SK-N-SH (cell line): Measurements from ENCODE around the gene ARHGAP8. TPM values are rescaled to one million over a fixed set of nuclear protein-coding genes. Genes with fewer than 3 reads are reported as not detected.
A peak's percentile ranks its signal among the peaks of the same experiment; 100 is the strongest.

Experiments used
- CTCF ChIA-PET: fragments of 300-600, 350-600 bp; formaldehyde crosslinking; extraction: SDS; loops from one replicate; lab custom pipeline; 2021; lab: Yijun Ruan, JAX
- POLR2A ChIA-PET: fragments of 350-600 bp; sonication (Branson Sonifier 250); formaldehyde crosslinking; extraction: SDS; loops from one replicate; lab custom pipeline; 2020; ENCODE audit warnings: antibody characterized with exemption, inconsistent platforms; lab: Yijun Ruan, JAX
- DNase-seq: peaks from one replicate; pipeline ENCODE4 v3.0.0; 2012
- H2AFZ ChIP-seq: fragments of 200-600 bp; sonication (generic); 2 replicates; pipeline ENCODE4 v1.8.1; 2016; ENCODE audit warnings: antibody characterized with exemption, mild to moderate bottlenecking, low read depth
- H3F3A ChIP-seq: fragments of 200-600 bp; sonication (generic); replicated peaks from 2 replicates; pipeline ENCODE3; 2016; ENCODE audit warnings: antibody characterized with exemption, mild to moderate bottlenecking; ENCODE audit not compliant: insufficient read depth
- H3K27ac ChIP-seq, 2 experiments: fragments of 200-500 bp in 1 of 2; fragments of 200-600 bp in 1 of 2; sonication (Bioruptor generic) in 1 of 2; sonication (generic), shearing (Covaris generic) in 1 of 2; 2 replicates each; pipeline versions ENCODE4 v1.5.1 to v1.6.1; 2014 to 2016; ENCODE audit warnings: low read depth in 2 of 2, inconsistent platforms in 1 of 2, low read length in 1 of 2, mild to moderate bottlenecking in 1 of 2, mixed read lengths in 1 of 2
- H3K27me3 ChIP-seq: fragments of 200-600 bp; sonication (generic), shearing (Covaris generic); 2 replicates; pipeline ENCODE4 v1.6.1; 2016; ENCODE audit warnings: mixed run types; ENCODE audit not compliant: insufficient read depth
- H3K36me3 ChIP-seq, 2 experiments: fragments of 200-500 bp in 1 of 2; fragments of 200-600 bp in 1 of 2; sonication (Bioruptor generic) in 1 of 2; sonication (generic) in 1 of 2; replicated peaks in 1 of 2; 2 replicates each; pipeline versions ENCODE3 to v1.5.1; 2014 to 2016; ENCODE audit warnings: low read length in 1 of 2, mild to moderate bottlenecking in 1 of 2; ENCODE audit not compliant: insufficient read depth in 2 of 2, control insufficient read depth in 1 of 2
- H3K4me1 ChIP-seq, 2 experiments: fragments of 200-500 bp in 1 of 2; fragments of 200-600 bp in 1 of 2; sonication (Bioruptor generic) in 1 of 2; sonication (generic), shearing (Covaris generic) in 1 of 2; 2 replicates each; pipeline versions ENCODE4 v1.5.1 to v1.6.1; 2014 to 2016; ENCODE audit warnings: low read depth in 1 of 2, low read length in 1 of 2, mixed run types in 1 of 2; ENCODE audit not compliant: insufficient read depth in 2 of 2, control insufficient read depth in 1 of 2
- H3K4me2 ChIP-seq: fragments of 200-600 bp; sonication (generic), shearing (Covaris generic); 2 replicates; pipeline ENCODE4 v1.6.1; 2017; ENCODE audit warnings: mixed run types
- H3K4me3 ChIP-seq, 2 experiments: fragments of 200-500 bp in 1 of 2; fragments of 200-600 bp in 1 of 2; sonication (Bioruptor generic) in 1 of 2; sonication (generic), shearing (Covaris generic) in 1 of 2; 2 replicates each; pipeline versions ENCODE4 v1.5.1 to v1.8.1; 2014 to 2016; ENCODE audit warnings: low read depth in 2 of 2, inconsistent platforms in 1 of 2, low read length in 1 of 2, mild to moderate bottlenecking in 1 of 2, mixed read lengths in 1 of 2, moderate library complexity in 1 of 2
- H3K79me2 ChIP-seq: fragments of 200-600 bp; sonication (generic); 2 replicates; pipeline ENCODE4 v1.8.1; 2017; ENCODE audit warnings: mild to moderate bottlenecking; ENCODE audit not compliant: insufficient read depth
- H3K9ac ChIP-seq: fragments of 200-600 bp; sonication (generic); 2 replicates; pipeline ENCODE4 v1.6.1; 2017; ENCODE audit warnings: mixed run types
- H3K9me2 ChIP-seq: fragments of 200-600 bp; sonication (generic); 2 replicates; pipeline ENCODE4 v1.6.1; 2017; ENCODE audit warnings: mixed run types
- H3K9me3 ChIP-seq: fragments of 200-600 bp; sonication (generic); 2 replicates; pipeline ENCODE4 v1.6.1; 2017; ENCODE audit warnings: mixed run types, mild to moderate bottlenecking, moderate library complexity
- H4K20me1 ChIP-seq: fragments of 200-600 bp; sonication (generic); 2 replicates; pipeline ENCODE4 v1.6.1; 2017; ENCODE audit warnings: mild to moderate bottlenecking, mixed run types; ENCODE audit not compliant: insufficient read depth
- CHD2 ChIP-seq: fragments of 150-350 bp; IDR thresholded peaks from 2 replicates; pipeline ENCODE4 v1.6.1; 2018; ENCODE audit warnings: low read length; ENCODE audit not compliant: partially characterized antibody
- CTCF ChIP-seq: fragments of 200-600 bp; sonication (generic); IDR thresholded peaks from 2 replicates; pipeline ENCODE4 v1.6.1; 2017; ENCODE audit warnings: antibody characterized with exemption, mild to moderate bottlenecking, moderate library complexity
- ELF1 ChIP-seq: IDR thresholded peaks from 2 replicates; pipeline ENCODE4 v1.4.0; 2012
- EP300 ChIP-seq, 2 experiments: IDR thresholded peaks; 2 replicates each; pipeline versions ENCODE4 v1.4.0 to v1.6.1; 2012; ENCODE audit warnings: borderline replicate concordance in 1 of 2, low read depth in 1 of 2, low read length in 1 of 2
- EZH2phosphoT487 ChIP-seq: fragments of 200-600 bp; sonication (generic); IDR thresholded peaks from 2 replicates; pipeline ENCODE4 v1.6.1; 2017; ENCODE audit warnings: low read depth, mixed run types, mild to moderate bottlenecking, antibody characterized with exemption, moderate library complexity, borderline replicate concordance
- FOXJ3 ChIP-seq: sonication (generic); formaldehyde crosslinking; IDR thresholded peaks from 2 replicates; pipeline ENCODE4 v1.5.1; 2020; ENCODE audit warnings: mild to moderate bottlenecking, missing genetic modification reagents
- JUND ChIP-seq: IDR thresholded peaks from 2 replicates; pipeline ENCODE4 v1.4.0; 2012
- MEF2A ChIP-seq: IDR thresholded peaks from 2 replicates; pipeline ENCODE4 v1.4.0; 2012; ENCODE audit warnings: low read depth, borderline replicate concordance
- NFIC ChIP-seq: IDR thresholded peaks from 2 replicates; pipeline ENCODE4 v1.4.0; 2012; ENCODE audit warnings: borderline replicate concordance
- NRF1 ChIP-seq: IDR thresholded peaks from 2 replicates; pipeline ENCODE4 v1.6.1; 2012; ENCODE audit warnings: low read depth, mild to moderate bottlenecking, low read length
- RCOR1 ChIP-seq: fragments of 150-350 bp; IDR thresholded peaks from 2 replicates; pipeline ENCODE4 v1.6.1; 2017; ENCODE audit warnings: antibody characterized with exemption, low read length
- RFX5 ChIP-seq: IDR thresholded peaks from 2 replicates; pipeline ENCODE4 v1.6.1; 2012; ENCODE audit warnings: mild to moderate bottlenecking, improper control_type of control experiment, low read length
- SIN3A ChIP-seq: IDR thresholded peaks from 2 replicates; pipeline ENCODE4 v1.6.1; 2012; ENCODE audit warnings: low read depth, mild to moderate bottlenecking, low read length, moderate library complexity, borderline replicate concordance
- TCF12 ChIP-seq: IDR thresholded peaks from 2 replicates; pipeline ENCODE4 v1.4.0; 2012
- TEAD4 ChIP-seq: IDR thresholded peaks from 2 replicates; pipeline ENCODE4 v1.4.0; 2012; ENCODE audit warnings: mild to moderate bottlenecking, borderline replicate concordance; ENCODE audit not compliant: insufficient read depth
- USF1 ChIP-seq: IDR thresholded peaks from 2 replicates; pipeline ENCODE4 v1.4.0; 2012; ENCODE audit warnings: low read depth, borderline replicate concordance
- YY1 ChIP-seq: IDR thresholded peaks from 2 replicates; pipeline ENCODE4 v1.4.0; 2012; ENCODE audit warnings: low read depth, mild to moderate bottlenecking
- ZBTB33 ChIP-seq: IDR thresholded peaks from 2 replicates; pipeline ENCODE4 v1.4.0; 2012; ENCODE audit warnings: low read depth, borderline replicate concordance
- WGBS: methylation state at CpG from one replicate; pipeline ENCODE4 v1.1.6; 2017; ENCODE audit warnings: low lambda C conversion rate; 5-methylcytosine and 5-hydroxymethylcytosine counted together
- polyA plus RNA-seq, 3 experiments: library from polyadenylated mRNA; depleted of rRNA; stranded (reverse); fragments of >200 nt; gene quantifications; 2 replicates each; pipeline ENCODE4 v1.2.3, GENCODE V29; 2012

Gene ARHGAP8
- polyA plus RNA-seq, 1 of the 3 experiments (the other 2 are of a cell fraction), result 0.08 TPM

GRCh38 chr22:44729391-44730021 is 22.9 kb upstream of the ARHGAP8 start (continued):
- TF ChIP-seq RFX5, result no peak
- no peak for TF ChIP-seq TCF12
- no peak for TF ChIP-seq JUND
- no peak for TF ChIP-seq MEF2A
- TF ChIP-seq NFIC, result no peak

- TF ChIP-seq MEF2A (no peak), RCOR1 (no peak), CHD2 (no peak), NRF1 (no peak), YY1 (no peak), TEAD4 (no peak), SIN3A (no peak), EZH2phosphoT487 (no peak), RFX5 (no peak), ELF1 (no peak), EP300 (IDR thresholded peaks at IDR 0.05; ENCODE audit: borderline replicate concordance in 1 of 2, low read depth in 1 of 2, low read length in 1 of 2) (no peak), FOXJ3 (CRISPR knock-in tag) (no peak)
- WGBS, result 69% methylated on average over 8 of the region's 14 CpGs
- no peak overlapping the region for H3K9ac ChIP-seq
Observed at GRCh38 chr22:44730022-44730393, 22.4 kb upstream of the ARHGAP8 start.

GRCh38 chr22:44730490-44731356 is 21.7 kb upstream of the ARHGAP8 start:
- no peaks in the 10 kb centered on the region for H4K20me1 ChIP-seq
- no peak overlapping the region for H3K9ac ChIP-seq
- no peak overlapping the region for H3K4me3 ChIP-seq
- H3K9me2 ChIP-seq, result no peaks in the 10 kb centered on the region
- WGBS, result 79% methylated on average over 12 of the region's 19 CpGs
- POLR2A ChIA-PET, result interaction anchor here (0.6 to 0.9 kb wide), 2 partner anchors 11 to 67 kb away, joined by 3 read pairs; no protein-coding TSS in a partner anchor
- no peaks in the 10 kb centered on the region for H3F3A ChIP-seq
- no peaks in the 10 kb centered on the region for H3K36me3 ChIP-seq
- DNase-seq, result peak; percentile 31
- no peaks in the 10 kb centered on the region for H3K79me2 ChIP-seq
- H3K27ac ChIP-seq, result no peak overlapping the region
- H3K4me1 ChIP-seq, result peaks cover 0 to 19% of the 10 kb centered on the region in 2 experiments; a peak in 1 of 4 replicates
- H2AFZ ChIP-seq, result no peak overlapping the region
- no peak overlapping the region for H3K4me2 ChIP-seq
- no peaks in the 10 kb centered on the region for H3K27me3 ChIP-seq
- H3K9me3 ChIP-seq, result no peaks in the 10 kb centered on the region
- CTCF ChIA-PET, result interaction anchor here (0.7 to 24.0 kb wide), 10 partner anchors 8 to 77 kb away, joined by 3 to 642 read pairs (median 4); partner anchors contain the start of gene PRR5
- TF ChIP-seq ZBTB33, result no peak
- TF ChIP-seq JUND, result no peak
- no peak for TF ChIP-seq FOXJ3 (CRISPR knock-in tag)
- no peak for TF ChIP-seq CTCF
- no peak for TF ChIP-seq ELF1
- no peak for TF ChIP-seq USF1

More at GRCh38 chr22:44730022-44730393, 22.4 kb upstream of the ARHGAP8 start:
- H3K36me3 ChIP-seq, result no peaks in the 10 kb centered on the region
- no peaks in the 10 kb centered on the region for H3K9me3 ChIP-seq
- ChIA-PET POLR2A (interaction anchor here (0.9 to 1.0 kb wide), 2 partner anchors 10 to 41 kb away, joined by 3 read pairs; no protein-coding TSS in a partner anchor), CTCF (interaction anchor here (0.7 to 24.0 kb wide), 10 partner anchors 8 to 76 kb away, joined by 3 to 642 read pairs (median 4); partner anchors contain the start of gene PRR5)
- H3K4me2 ChIP-seq, result no peak overlapping the region
- H3K9me2 ChIP-seq, result no peaks in the 10 kb centered on the region
- H2AFZ ChIP-seq, result no peak overlapping the region
- DNase-seq, result no peak
- H3F3A ChIP-seq, result no peaks in the 10 kb centered on the region
- no peaks in the 10 kb centered on the region for H3K27me3 ChIP-seq
- H3K4me3 ChIP-seq, result no peak overlapping the region
- peaks cover 0 to 19% of the 10 kb centered on the region in 2 experiments; a peak in 1 of 4 replicates for H3K4me1 ChIP-seq
- no peaks in the 10 kb centered on the region for H3K79me2 ChIP-seq
- no peaks in the 10 kb centered on the region for H4K20me1 ChIP-seq
- H3K27ac ChIP-seq, result peak overlapping the region in 1 of 2 experiments; percentile 60; a peak in 2 of 4 replicates
